Stomach (tissue), 9 donors: ENCODE measurements around the gene CHTOP. TPM values are rescaled to one million over a fixed set of nuclear protein-coding genes. Genes with fewer than 3 reads are reported as not detected.

ENCODE experiments used
- DNase-seq, 2 donors: peaks; one replicate each; pipeline versions ENCODE4 v3.0.0 to v3.0.0-alpha.2; 2013 to 2019
- H3K27ac ChIP-seq, 5 donors: fragments of 200-600 bp in 4 of 5; sonication (generic) in 4 of 5; one replicate each; pipeline ENCODE4 v1.5.1; 2013 to 2019; ENCODE audit warnings: mild to moderate bottlenecking in 1 of 5, moderate library complexity in 1 of 5
- H3K27me3 ChIP-seq, 3 donors: fragments of 200-600 bp; sonication (generic); one replicate each; pipeline ENCODE4 v1.5.1; 2017 to 2019; ENCODE audit warnings: mixed run types in 1 of 3
- H3K36me3 ChIP-seq, 4 donors: fragments of 200-600 bp; sonication (generic); 1 replicate in 3 of 4; 2 replicates in 1 of 4; pipeline ENCODE4 v1.5.1; 2016 to 2019
- H3K4me1 ChIP-seq, 4 donors: fragments of 200-600 bp; sonication (generic); one replicate each; pipeline ENCODE4 v1.5.1; 2016 to 2019
- H3K4me3 ChIP-seq, 4 donors: fragments of 200-600 bp; sonication (generic) in 3 of 4; one replicate each; pipeline ENCODE4 v1.5.1; 2016 to 2019; ENCODE audit warnings: mild to moderate bottlenecking in 1 of 4
- H3K9me3 ChIP-seq, 4 donors: fragments of 200-600 bp; sonication (generic); one replicate each; pipeline ENCODE4 v1.5.1; 2016 to 2019
- EP300 ChIP-seq: sonication (generic); formaldehyde crosslinking; IDR thresholded peaks from one replicate; pipeline ENCODE4 v1.6.1; 2017; ENCODE audit warnings: antibody characterized with exemption
- POLR2A ChIP-seq, 4 donors: fragments of 450-650 bp; IDR thresholded peaks; one replicate each; pipeline ENCODE4 v1.6.1; 2016; ENCODE audit warnings: antibody characterized with exemption in 4 of 4, control low read depth in 2 of 4, mild to moderate bottlenecking in 1 of 4, moderate library complexity in 1 of 4
- POLR2AphosphoS5 ChIP-seq, 3 donors: sonication (generic); formaldehyde crosslinking; IDR thresholded peaks; one replicate each; pipeline ENCODE4 v1.6.1; 2016; ENCODE audit warnings: antibody characterized with exemption in 3 of 3
- WGBS, 5 donors: extraction: QIAGEN DNeasy Blood & Tissue Kit in 3 of 5; methylation state at CpG; one replicate each; pipeline versions ENCODE4 v1.1.5 to v1.1.7; 2013 to 2018; 5-methylcytosine and 5-hydroxymethylcytosine counted together
- intact Hi-C: fragments of 100-400 bp; cut with DNase I; formaldehyde crosslinking; loops from one replicate; pipeline ENCODE4 v1.15.1; 2023; ENCODE audit warnings: low total_unique reads
- polyA plus RNA-seq, 3 donors: library from polyadenylated mRNA; stranded (reverse); fragments of 200-250 nt; gene quantifications; one replicate each; pipeline ENCODE4 v1.2.3, GENCODE V29; 2013
- total RNA-seq, 5 donors: library from RNA; depleted of rRNA; stranded (reverse); fragments of >200 nt; gene quantifications; one replicate each; pipeline versions ENCODE4 v1.1.0 to v1.2.3, GENCODE V29; 2014 to 2016
- TF ChIP-seq, protein P1 (sequence below), 7 experiments: fragments of 450-650 bp in 4 of 7; fragments of 200-600 bp in 3 of 7; sonication (generic) in 3 of 7; IDR thresholded peaks; one replicate each; pipeline ENCODE4 v1.5.1; 2016 to 2019; ENCODE audit warnings: antibody characterized with exemption in 7 of 7, control low read depth in 2 of 7, mild to moderate bottlenecking in 1 of 7
- donor health status: healthy with polysubstance abuse.
- donor health status: Bipolar disorder and iron deficiency.
- donor health status: healthy.

The CHTOP gene
- total and polyA plus RNA-seq, 8 donors: 21.7 to 111 (median 49.6) TPM

DNA sequence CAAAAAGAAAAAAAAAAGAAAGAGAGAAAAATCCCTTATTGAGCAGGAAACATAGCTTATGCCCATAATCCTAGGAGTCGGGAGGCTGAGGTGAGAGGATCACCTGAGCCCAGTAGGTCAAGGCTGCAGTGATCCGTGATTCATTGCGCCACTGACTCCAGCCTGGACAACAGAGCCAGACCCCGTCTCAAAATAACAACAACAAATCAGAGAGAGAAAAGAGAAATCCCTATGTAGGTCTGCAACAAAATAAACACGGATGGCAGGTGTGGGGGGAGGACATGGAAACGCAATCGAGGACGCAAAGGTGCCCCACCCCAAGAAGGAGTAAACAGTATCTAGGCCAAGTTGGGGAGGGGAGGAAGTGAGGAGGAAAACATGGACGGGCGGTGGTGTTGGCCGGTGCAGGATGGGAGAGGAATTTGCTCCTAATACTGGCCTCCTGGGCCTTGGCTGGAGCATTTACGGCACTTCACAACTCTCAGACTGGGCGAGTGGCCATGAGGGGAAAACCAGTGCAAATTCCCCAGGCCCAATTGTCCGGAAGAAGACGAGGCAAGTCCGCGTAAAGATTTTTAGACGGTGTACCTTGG lies 609 bp upstream of the CHTOP start:
- Histone ChIP-seq H3K4me3 (peak overlapping the region; percentile 63 to 92 (median 76)), H3K27ac (peak overlapping the region; percentile 67 to 100 (median 99)), H3K9me3 (no peaks in the 10 kb centered on the region), H3K4me1 (peaks cover 37 to 63% (median 45%) of the 10 kb centered on the region in 4 donors), H3K27me3 (no peaks in the 10 kb centered on the region), H3K36me3 (peaks cover 18 to 28% (median 27%) of the 10 kb centered on the region in 4 donors)
- peak; percentile 50 to 81 for DNase-seq
- WGBS, 5 donors: 31 to 46% (median 44%) methylated on average over 16 to 18 of the region's 18 CpGs
- TF ChIP-seq, protein P1, sequence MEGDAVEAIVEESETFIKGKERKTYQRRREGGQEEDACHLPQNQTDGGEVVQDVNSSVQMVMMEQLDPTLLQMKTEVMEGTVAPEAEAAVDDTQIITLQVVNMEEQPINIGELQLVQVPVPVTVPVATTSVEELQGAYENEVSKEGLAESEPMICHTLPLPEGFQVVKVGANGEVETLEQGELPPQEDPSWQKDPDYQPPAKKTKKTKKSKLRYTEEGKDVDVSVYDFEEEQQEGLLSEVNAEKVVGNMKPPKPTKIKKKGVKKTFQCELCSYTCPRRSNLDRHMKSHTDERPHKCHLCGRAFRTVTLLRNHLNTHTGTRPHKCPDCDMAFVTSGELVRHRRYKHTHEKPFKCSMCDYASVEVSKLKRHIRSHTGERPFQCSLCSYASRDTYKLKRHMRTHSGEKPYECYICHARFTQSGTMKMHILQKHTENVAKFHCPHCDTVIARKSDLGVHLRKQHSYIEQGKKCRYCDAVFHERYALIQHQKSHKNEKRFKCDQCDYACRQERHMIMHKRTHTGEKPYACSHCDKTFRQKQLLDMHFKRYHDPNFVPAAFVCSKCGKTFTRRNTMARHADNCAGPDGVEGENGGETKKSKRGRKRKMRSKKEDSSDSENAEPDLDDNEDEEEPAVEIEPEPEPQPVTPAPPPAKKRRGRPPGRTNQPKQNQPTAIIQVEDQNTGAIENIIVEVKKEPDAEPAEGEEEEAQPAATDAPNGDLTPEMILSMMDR (IDR thresholded peaks at IDR 0.05): no peak
- no peak for TF ChIP-seq POLR2AphosphoS5 (IDR thresholded peaks at IDR 0.05)
- no peak for TF ChIP-seq POLR2A (IDR thresholded peaks at IDR 0.05)
- TF ChIP-seq EP300: no peak
- intact Hi-C loops: no loop called here

GRCh38 chr1:153635872-153636271 lies 2.0 kb downstream of the CHTOP start:
- Histone ChIP-seq H3K4me1 (peaks cover 42 to 73% (median 58%) of the 10 kb centered on the region in 4 donors), H3K27me3 (no peaks in the 10 kb centered on the region), H3K27ac (peak overlapping the region in 4 of 5 donors; percentile 98 to 100 (median 99)), H3K4me3 (peak overlapping the region; percentile 63 to 92 (median 76)), H3K36me3 (peaks cover 44 to 54% (median 53%) of the 10 kb centered on the region in 4 donors), H3K9me3 (no peaks in the 10 kb centered on the region)
- WGBS, 5 donors: 75 to 87% (median 80%) methylated on average over 7 of the region's 7 CpGs
- intact Hi-C loops: no loop called here
- no peak for DNase-seq
- TF ChIP-seq EP300: no peak
- TF ChIP-seq, protein P1 (IDR thresholded peaks at IDR 0.05): no peak
- TF ChIP-seq POLR2AphosphoS5 (IDR thresholded peaks at IDR 0.05): no peak
- TF ChIP-seq POLR2A (IDR thresholded peaks at IDR 0.05): no peak

GRCh38 chr1:153636312-153636711 lies 2.4 kb downstream of the CHTOP start:
- Histone ChIP-seq H3K4me1 (peaks cover 42 to 77% (median 60%) of the 10 kb centered on the region in 4 donors), H3K36me3 (peaks cover 49 to 58% (median 57%) of the 10 kb centered on the region in 4 donors), H3K27me3 (no peaks in the 10 kb centered on the region), H3K4me3 (peak overlapping the region in 1 of 4 donors; percentile 73), H3K27ac (peak overlapping the region in 3 of 5 donors; percentile 10 to 99 (median 99)), H3K9me3 (no peaks in the 10 kb centered on the region)
- TF ChIP-seq, protein P1 (IDR thresholded peaks at IDR 0.05): no peak
- TF ChIP-seq POLR2AphosphoS5 (IDR thresholded peaks at IDR 0.05): no peak
- TF ChIP-seq POLR2A (IDR thresholded peaks at IDR 0.05): no peak
- no peak for TF ChIP-seq EP300
- no peak for DNase-seq
- intact Hi-C loops: no loop called here
- 86 to 91% (median 88%) methylated on average over 9 of the region's 9 CpGs for WGBS, 5 donors

DNA sequence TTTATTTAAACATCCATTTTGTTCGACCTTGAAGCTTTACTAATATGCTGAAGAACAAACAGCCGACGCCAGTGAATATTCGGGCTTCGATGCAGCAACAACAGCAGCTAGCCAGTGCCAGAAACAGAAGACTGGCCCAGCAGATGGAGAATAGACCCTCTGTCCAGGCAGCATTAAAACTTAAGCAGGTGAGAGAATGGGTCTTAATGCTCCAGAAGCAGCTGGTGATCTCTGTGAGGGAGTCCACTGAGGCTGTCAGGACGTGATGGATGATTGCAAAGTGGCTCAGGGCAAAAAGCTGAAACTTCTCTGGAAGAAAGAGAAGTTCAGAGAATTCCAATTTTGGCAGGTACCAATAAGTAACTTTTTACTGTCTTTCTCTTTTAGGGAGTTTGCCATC lies 4.4 kb downstream of the CHTOP start:
- no peak for DNase-seq
- Histone ChIP-seq H3K4me3 (no peak overlapping the region), H3K27me3 (no peaks in the 10 kb centered on the region), H3K4me1 (peaks cover 36 to 88% (median 61%) of the 10 kb centered on the region in 4 donors), H3K27ac (peak overlapping the region in 1 of 5 donors; percentile 5), H3K36me3 (peaks cover 68 to 78% (median 77%) of the 10 kb centered on the region in 4 donors), H3K9me3 (no peaks in the 10 kb centered on the region)
- 37 to 62% (median 47%) methylated on average over 6 of the region's 6 CpGs for WGBS, 5 donors
- intact Hi-C loops: no loop called here
- TF ChIP-seq POLR2A (IDR thresholded peaks at IDR 0.05) (no peak), EP300 (no peak), POLR2AphosphoS5 (IDR thresholded peaks at IDR 0.05) (no peak)
- TF ChIP-seq, protein P1 (IDR thresholded peaks at IDR 0.05): no peak
